CD4-positive, alpha-beta T cell treated with Interleukin-6 for 4 hours (primary cell): ENCODE data around the gene PKIG.
A peak's percentile ranks its signal among the peaks of the same experiment; 100 is the strongest.

Experiments
- DNase-seq: peaks from one replicate; pipeline ENCODE4 v3.0.0-alpha.2; 2020; ENCODE audit warnings: mixed read lengths

Gene PKIG

DNA sequence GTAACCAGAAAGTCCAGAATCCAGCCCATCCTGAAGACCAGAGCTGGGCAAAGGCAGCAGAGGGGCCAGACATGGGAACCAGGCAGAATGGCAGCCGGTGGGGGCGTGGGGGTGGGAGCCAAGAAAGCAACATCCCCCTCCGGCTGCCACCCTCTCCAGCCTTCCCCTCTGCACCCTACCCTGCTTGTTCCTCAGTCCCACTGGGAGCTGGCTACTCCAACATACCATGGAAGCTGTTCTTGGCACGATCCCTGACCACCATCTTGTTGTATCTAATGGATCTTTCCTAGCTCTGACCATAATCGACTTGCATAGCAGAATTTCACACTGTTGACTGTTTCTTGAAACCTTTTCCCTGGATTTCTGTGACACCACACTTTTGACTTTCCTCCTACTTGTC, 38.9 kb downstream of the PKIG start:
- DNase-seq: no peak

GRCh38 chr20:44621939-44622338, 39.6 kb downstream of the PKIG start:
- DNase-seq: no peak

GRCh38 chr20:44622501-44623270, 40.3 kb downstream of the PKIG start:
- DNase-seq: no peak

GRCh38 chr20:44624152-44624551, 41.8 kb downstream of the PKIG start:
- DNase-seq: no peak

DNA sequence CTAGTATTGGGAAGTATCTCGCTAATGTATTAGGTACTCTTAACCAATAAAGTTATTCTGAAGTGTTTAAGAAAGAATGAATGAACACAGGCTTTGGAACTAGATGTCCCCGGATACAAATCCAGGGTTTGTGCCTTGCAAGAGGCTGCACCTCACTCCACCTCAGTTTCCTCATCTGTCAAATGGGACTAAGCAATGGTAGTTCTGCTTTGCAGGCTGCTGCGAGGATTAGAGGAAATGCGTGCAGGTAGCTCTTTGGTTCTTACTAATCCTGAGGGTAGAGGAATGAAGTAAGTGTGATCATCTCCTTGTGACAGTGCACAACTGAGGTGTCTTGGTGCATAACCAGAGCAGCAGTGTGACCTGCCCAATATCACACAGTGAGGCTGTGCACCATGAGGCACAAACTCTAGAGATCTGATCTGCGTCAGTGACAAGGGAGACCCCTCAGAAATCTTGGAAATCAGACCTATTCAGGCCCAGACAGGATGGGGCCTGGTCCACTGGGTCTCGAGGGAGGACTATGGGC, 42.4 kb downstream of the PKIG start:
- no peak for DNase-seq

DNA sequence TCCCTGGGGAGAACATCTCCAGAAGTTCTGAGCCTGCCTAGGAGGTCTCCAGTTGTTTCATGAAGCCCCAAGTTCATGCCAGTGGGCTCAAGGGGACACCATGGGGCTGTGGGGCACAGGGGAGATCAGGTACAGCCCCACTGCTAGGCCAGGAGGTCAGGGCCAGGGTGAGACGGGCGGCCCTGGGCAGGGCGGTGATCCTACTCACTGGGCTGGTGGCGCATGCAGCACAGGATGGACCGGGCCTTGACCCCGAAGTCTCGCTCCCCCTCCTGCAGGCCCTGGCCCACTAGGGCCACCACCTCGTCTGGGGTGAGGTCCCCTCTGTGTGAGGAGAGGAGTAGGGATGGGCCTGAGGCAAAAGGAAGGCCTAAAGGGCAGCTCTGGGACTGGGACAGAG, 43.0 kb downstream of the PKIG start:
- no peak for DNase-seq

GRCh38 chr20:44626278-44626677, 43.9 kb downstream of the PKIG start:
- no peak for DNase-seq

- DNase-seq: no peak
Observed at GRCh38 chr20:44627364-44628010, 45.1 kb downstream of the PKIG start.

- no peak for DNase-seq
Observed at GRCh38 chr20:44629017-44629385, 46.6 kb downstream of the PKIG start.

DNA sequence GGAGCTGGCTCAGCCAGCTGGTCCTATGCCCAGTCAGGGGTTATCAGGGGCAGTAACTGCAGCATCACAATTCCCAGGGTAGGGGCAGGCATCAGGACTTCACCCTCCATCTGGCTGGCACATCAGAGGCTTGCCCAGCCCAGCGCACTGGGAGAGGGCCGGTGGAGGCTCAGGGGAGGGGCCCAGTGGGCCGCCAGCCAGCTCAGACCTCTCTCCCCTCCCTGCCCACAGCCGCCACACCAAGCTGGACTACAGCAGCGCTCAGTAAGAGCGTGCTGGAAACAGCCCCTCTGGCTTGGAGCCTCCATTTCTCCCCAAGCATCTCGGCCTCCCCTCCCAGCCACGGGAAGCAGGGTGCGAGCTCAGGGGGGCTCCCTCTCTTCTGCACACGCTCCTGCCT, 47.2 kb downstream of the PKIG start:
- no peak for DNase-seq

GRCh38 chr20:44630297-44630696, 47.9 kb downstream of the PKIG start:
- DNase-seq: no peak

GRCh38 chr20:44632103-44632752, 49.8 kb downstream of the PKIG start:
- DNase-seq: no peak

GRCh38 chr20:44633187-44633810, 50.9 kb downstream of the PKIG start:
- DNase-seq: no peak

DNA sequence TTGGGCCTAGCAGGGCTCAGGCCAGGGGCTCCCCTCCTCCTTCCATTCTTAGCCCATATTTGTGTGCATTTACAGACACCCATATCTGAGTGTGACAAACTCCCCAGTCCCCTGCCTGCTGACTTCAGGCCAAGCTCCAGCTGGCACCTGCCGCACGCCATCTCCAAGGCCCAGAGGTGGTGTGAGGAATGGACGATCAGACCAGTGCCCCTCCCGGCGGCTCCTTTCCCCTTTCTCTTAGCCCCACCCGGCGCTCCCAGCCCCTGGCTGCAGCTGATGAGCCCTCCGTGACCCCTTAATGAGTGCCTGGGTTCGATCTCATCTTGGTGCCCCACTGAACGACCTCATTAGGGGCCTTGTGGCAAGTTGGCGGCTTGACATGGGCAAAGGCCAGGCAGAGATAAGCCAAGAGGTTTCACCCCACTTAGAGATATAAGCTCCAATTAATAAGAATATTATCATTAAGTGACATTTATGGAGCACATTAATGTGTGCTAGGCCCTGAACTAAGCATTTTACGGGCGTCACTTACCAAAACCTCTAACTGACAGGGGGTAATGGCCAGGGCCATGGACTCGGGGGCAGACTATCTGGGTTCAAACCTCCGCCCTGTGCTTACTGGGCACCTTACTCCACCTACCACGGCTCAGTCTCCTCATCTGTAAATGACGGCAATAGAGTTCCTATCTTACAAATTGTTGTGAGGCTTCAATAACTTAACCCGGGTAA, 51.7 kb downstream of the PKIG start:
- no peak for DNase-seq

- DNase-seq: no peak
Observed at GRCh38 chr20:44635877-44636276, 53.5 kb downstream of the PKIG start.

DNA sequence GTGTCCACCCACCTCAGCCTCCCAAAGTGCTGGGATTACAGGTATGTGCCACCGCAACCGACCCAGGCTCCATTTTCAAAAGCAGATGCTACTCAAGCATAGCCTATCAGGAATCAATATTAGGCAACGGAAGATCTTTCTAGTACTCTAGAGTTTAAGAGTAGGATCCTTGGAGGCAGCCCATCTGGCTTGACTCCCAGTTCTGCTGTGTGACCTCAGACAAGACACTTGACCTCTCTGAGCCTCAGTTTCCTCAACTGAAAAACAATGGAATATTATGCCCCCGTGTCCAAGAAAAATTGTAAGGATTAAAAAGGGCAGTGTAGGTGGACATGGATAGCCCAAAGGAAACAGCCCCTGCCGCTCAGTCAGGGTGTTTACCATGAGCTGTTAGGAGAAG, 54.7 kb downstream of the PKIG start:
- DNase-seq: no peak

DNA sequence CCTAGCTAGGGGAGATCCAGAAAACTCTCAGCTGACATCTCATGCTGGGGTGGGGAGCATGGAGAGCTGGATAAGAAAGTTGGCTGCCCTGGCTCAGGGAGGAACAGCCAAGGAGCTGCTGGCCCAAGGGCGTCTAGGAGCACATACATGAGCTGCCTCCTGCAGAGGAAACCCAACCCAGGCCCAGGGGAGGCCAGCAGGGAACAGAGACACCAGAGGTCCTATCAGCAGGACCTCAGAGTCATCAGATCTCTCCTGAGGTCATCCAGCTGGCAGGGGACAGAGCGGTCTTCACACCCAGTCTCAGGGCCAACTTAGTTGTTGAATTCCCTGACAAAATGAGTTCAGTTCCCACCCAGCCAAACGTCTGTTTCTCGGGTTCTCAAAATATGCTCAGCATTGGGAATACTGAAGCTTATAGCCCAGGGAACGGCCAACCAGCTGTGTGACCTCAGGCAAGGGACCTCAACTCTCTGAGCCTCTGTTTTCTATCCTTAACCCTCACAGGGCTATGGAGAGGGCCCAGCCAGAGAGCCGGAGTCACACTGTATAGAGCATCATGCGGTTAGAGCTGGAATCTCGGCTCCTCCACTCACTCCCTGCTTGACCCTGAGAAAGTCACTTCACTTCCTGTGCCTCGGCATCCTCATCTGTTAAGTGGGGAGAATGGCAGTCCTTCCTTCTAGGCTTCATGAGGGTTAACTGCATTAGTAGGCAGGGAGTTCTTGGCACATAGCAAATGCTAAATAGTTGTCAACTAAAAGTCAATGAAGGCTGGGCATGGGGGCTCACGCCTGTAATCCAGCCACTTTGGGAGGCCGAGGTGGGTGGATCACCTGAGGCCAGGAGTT, 55.4 kb downstream of the PKIG start:
- no peak for DNase-seq

DNA sequence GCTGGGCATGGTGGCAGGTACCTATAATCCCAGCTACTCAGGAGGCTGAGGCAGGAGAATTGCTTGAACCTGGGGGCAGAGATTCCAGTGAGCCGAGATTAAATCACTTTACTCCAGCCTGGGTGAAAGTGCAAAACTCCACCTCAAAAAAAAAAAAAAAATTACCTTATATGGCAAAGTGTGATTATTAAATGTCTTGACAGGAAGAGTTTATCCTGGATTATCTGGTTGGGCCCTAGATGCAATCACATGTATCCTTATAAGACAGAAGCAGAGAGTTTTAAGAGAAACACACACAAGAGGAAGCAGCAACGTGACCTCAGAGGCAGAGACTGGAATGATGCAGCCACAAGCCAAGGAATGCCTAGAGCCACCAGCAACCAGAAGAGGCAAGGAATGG, 58.1 kb downstream of the PKIG start:
- no peak for DNase-seq

GRCh38 chr20:44641325-44641724, 58.9 kb downstream of the PKIG start:
- DNase-seq: no peak

- DNase-seq: peak; percentile 45
Observed at GRCh38 chr20:44642203-44643153, 60.1 kb downstream of the PKIG start.

DNA sequence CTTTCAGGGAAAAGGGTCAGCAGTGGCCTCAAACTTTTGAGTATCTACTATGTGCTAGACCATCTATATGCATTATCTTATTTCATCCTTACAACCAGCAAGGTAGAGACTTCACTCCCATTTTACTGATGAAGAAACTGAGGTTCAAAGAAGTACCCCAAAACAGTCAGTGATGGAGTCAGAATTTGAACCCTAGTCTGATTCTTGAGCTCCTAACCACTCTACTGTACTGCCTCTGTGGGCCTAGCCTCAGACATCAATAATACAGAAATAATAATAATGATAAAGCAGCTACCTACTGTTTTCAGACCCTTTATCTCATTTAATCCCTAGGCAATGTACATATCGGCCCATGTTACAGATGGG, 60.8 kb downstream of the PKIG start:
- no peak for DNase-seq
